GM19240 (cell line): Measurements from ENCODE around the gene TEAD4.

Experiments used
- DNase-seq: peaks from one replicate; pipeline ENCODE4 v3.0.0; 2011; ENCODE audit warnings: low spot score; ENCODE audit not compliant: insufficient read length

TEAD4 gene

DNA sequence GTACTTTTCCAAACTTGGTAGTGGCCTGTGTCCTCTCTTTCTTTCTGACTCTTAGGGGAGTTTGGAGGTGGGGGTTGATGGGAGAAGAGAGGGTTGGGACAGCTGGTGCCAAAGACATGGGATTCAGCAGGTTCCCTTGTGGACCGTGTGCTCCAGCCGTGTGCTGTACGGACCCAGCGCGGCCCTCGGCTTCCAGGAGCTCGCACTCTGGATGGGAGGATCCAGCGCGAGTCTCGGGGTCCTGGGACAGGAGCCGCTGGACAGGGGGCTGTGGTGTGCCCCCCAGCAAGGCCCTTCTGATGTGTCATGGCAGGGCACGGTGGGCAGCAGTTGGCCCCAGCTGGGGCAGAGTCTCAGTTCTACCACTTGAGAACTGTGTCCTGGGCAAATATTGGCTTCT is 73.0 kb downstream of the TEAD4 start:
- no peak for DNase-seq

DNA sequence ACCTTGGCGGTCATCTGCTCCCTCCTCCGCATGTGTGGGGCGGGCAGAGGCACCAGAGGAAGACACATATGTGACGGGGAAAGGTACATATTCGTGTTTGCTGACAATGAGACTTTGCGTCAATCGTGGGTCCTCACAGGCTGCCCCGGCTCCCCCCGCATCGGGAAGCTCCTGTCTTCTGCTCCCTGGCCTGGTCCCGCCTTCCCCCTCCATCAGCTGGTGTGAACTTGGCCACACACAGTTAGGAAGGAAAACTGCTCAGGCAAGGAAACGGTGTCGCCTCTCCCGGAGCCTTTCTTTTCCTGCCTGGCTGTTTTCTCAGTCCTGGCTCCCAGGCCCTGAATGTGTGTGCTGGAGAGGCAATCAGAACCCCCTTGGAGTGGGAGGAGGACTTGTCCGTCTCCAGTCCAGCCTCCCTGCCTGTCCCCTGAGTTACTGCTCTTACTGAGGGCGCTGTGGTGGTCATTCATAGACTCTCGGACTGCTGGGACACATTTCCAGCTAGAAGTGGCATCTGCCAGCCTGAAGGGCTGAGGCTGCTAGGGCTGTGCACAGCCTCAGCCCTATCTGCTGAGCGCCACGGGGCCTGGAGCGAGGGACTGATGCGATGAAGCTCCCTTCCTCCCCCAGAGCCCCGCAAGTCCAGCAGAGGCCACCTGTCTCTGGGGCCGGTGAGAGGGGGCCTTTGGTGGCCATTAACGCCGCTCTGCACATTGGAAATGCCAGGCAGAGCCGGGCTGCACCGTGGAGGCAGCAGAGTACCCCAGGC is 73.8 kb downstream of the TEAD4 start:
- no peak for DNase-seq

GRCh38 chr12:3033539-3033867 is 74.3 kb downstream of the TEAD4 start:
- DNase-seq = no peak

DNA sequence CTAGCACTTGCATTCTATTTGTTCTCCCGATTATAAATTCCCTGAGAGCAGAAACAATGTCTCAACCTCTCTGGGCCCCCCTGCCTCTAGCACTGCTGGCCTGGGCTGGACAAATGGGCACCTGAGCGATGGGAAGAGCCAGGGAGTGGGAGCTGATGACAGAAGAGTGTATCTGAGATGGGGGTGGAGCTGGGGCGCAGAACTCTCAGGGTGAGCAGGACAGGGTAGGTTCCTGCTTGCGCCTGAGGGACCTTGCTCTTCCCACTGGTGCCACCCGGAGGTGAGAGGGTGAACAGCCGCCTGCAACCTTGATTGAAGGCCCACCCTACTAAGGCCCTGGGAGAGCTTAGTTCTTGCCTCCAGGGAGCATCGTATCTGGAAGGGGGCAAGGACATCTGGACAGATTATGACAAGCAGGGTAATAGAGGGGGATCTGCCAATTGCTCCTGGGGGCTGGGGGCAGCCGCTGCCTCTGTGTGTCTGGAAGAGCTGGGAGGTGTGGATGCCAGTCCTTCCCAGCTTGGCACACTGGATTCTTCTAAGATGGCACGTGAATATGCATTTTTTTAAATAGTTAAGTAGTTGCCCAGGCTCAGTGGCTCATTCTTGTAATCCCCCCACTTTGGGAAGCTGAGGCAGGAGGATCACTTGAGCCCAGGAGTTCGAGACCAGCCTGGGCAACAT is 75.0 kb downstream of the TEAD4 start:
- peak; percentile 52 for DNase-seq

- DNase-seq = no peak
Observed at GRCh38 chr12:3035171-3035570, 76.0 kb downstream of the TEAD4 start.

- no peak for DNase-seq
Observed at GRCh38 chr12:3035815-3036702, 76.9 kb downstream of the TEAD4 start.

GRCh38 chr12:3036901-3037600 is 77.9 kb downstream of the TEAD4 start:
- DNase-seq = no peak

DNA sequence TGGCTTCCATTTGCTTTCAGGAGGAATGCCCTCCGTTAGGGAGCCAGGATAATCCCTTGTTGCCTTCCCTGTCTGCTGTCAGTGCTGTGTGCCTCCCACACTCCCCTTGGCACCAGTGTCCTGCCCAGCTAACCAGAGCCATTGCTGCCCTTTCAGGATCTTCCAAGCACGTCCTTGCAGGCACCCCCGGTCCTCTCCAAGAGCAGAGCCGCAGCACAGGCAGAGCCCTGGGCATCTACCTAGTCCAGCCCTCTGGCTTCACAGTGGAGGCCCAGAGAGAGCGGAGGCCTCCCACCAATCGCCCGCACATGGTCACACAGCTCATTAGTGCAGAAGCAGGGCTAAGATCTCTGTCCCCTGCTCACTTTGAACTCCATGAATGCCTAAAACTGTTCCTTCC is 79.0 kb downstream of the TEAD4 start:
- no peak for DNase-seq

GRCh38 chr12:3038926-3039510 is 79.8 kb downstream of the TEAD4 start:
- DNase-seq = no peak

- no peak for DNase-seq
Observed at GRCh38 chr12:3040026-3040656, 80.9 kb downstream of the TEAD4 start.

DNA sequence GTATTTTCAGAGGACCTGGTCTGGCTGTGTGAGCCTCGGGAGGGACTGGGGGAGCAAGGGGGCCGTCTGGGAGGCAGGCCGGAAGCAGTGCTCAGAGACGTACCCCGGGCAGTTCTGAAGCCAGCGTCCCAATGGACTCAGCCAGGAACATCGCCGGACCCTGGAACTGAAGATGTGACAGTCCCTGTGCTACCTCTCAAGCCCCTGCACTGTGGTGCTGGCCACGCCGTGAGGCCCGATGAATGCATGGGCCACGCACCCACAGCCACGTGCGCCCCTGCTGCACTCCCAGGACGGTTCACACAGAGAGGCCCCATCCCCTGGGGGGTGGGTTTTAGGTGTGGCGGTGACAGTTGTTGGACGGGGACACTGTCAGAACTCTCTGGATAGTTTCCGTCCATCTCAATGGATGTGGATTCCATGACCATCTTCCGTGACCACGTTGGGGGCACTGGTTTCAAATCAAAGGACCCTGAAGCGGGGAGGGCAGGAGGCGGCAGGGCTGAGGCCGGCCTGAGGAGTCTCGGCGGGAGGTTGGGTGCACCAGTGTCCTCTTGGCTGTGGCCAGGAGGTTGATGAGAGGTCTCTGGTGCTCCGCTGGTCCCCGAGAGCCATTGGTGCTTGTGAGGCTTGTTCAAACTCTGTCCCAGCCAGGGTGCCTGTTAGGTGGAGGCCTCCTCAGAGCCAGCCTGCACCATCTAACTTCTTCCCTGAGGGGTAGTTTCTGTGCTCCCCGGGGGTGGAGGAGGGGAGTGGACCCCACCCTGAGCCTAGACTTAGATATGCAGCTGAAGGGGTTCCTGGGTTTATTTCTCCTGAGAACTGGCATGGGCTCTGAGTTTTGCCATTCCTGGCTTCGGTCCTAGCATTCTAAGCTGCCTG is 81.7 kb downstream of the TEAD4 start:
- DNase-seq = no peak

DNA sequence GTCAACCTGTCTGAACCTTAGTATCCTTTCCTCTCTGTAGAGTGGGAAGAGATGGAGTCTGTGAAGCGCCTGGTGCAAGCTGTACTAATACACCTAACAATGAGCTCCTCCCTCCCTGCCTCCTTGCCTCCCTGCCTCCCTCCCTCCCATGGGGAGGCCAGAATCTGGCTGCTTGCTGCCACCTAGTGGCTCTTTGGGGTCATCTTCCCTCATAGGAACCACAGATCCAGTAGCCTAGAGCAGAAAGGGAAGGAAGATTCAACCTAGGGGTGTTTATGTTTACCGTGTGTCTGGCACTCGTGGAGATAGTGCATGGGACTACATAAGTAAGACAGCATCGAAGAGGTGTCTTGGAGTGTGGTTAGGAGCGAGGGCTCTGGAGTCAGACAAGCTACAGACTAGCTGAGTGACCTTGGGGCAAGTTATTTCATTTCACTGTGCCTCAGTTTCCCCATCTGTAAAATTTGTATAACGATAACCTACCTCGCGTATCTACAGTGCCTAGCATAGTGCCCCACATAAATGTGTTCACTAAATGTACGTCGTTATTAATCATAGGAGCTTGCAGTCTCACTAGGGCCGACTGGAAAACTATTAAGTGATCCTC is 82.5 kb downstream of the TEAD4 start:
- DNase-seq = peak; percentile 83

GRCh38 chr12:3042394-3042793 is 83.2 kb downstream of the TEAD4 start:
- DNase-seq = no peak

DNA sequence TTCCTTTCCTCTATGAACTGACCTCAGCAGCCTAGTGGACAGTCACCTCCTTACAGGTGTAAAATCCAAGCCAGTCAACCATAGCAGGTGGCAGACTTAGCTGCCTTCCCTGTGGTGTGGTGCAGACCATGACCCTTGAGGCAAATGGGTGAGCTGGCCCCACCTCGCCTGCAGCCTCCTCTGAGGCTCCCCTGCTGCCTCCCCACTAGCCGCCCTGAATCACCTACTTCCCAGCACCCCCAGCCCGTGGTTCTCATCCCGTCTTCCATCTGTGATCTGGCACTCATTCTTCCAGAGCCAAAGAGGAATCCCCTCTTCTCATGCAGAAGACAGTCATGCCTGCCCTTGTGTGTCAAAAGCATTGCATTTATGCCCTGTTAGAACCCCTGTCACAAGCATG is 83.6 kb downstream of the TEAD4 start:
- DNase-seq = no peak

DNA sequence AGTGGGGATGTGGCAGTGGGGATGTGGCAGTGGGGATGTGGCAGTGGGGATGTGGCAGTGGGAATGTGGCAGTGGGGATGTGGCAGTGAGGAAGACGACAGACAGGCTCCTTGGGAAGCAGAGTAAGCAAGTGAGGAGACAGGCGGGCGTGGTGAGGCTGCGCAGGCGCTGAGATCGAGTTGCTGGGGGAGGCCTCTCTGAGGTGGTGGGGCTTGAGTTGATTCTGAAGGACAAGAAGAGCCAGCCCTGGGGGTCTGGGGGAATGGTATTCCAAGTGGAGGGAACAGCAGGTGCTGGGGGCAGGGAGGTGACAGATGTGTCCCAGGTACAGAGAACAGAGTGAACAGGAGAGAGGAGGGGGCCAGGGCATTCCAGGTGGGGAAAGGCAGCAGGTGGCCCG is 84.2 kb downstream of the TEAD4 start:
- no peak for DNase-seq

DNA sequence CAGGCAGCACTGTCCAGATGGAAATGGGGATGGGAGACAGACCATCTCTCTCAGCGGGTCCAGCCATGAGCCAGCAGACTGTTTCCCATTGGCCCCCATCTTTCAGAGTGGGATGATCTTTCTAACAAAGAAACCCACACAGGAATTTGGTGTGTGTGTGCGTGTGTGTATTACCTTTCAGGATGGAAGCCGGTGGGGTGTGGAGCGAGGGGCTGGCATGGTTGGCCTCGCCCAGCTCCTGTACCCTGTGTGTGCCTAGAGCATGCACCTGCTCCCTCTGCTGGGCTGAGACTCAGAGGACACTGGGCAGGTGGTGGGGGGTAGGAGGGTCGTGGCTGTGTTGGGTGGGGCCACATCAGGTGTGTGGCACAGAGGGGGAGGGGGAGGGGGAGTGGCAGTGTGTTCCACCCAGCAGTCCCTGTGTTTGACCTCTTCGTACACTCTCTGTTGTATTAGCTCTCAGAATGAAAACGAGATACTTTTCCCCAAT is 85.0 kb downstream of the TEAD4 start:
- no peak for DNase-seq

GRCh38 chr12:3045494-3045893 is 86.3 kb downstream of the TEAD4 start:
- DNase-seq = no peak

GRCh38 chr12:3045989-3046388 is 86.8 kb downstream of the TEAD4 start:
- DNase-seq = no peak
